Stomach smooth muscle (tissue), 2 donors: Measurements from ENCODE around the gene ATXN1.
"Not testable (repeated sequence)": the region's sequence is repeated elsewhere in the genome, so short reads cannot be mapped to it uniquely, and the experiment has no call there.

Source experiments
- H3K27ac ChIP-seq: one replicate; pipeline ENCODE4 v1.7.0; 2013; ENCODE audit warnings: mild to moderate bottlenecking, low read length, inconsistent platforms
- H3K27me3 ChIP-seq, 2 donors: one replicate each; pipeline ENCODE4 v1.7.0; 2013; ENCODE audit warnings: low read length in 2 of 2; ENCODE audit not compliant: insufficient read depth in 2 of 2, control insufficient read depth in 1 of 2
- H3K36me3 ChIP-seq, 2 donors: one replicate each; pipeline ENCODE4 v1.7.0; 2013; ENCODE audit warnings: low read length in 2 of 2; ENCODE audit not compliant: control insufficient read depth in 2 of 2, insufficient read depth in 2 of 2
- H3K4me1 ChIP-seq: one replicate; pipeline ENCODE4 v1.7.0; 2013; ENCODE audit warnings: low read length; ENCODE audit not compliant: control insufficient read depth, insufficient read depth
- H3K4me3 ChIP-seq, 2 donors: one replicate each; pipeline ENCODE4 v1.7.0; 2013; ENCODE audit warnings: low read length in 2 of 2
- H3K9ac ChIP-seq, 2 donors: one replicate each; pipeline ENCODE4 v1.7.0; 2013; ENCODE audit warnings: low read length in 2 of 2, mild to moderate bottlenecking in 1 of 2
- H3K9me3 ChIP-seq, 2 donors: one replicate each; pipeline ENCODE4 v1.7.0; 2013; ENCODE audit warnings: low read length in 2 of 2; ENCODE audit not compliant: control insufficient read depth in 2 of 2
- donor health status: healthy.
- donor health status: Pancreatic carcinoma.

Gene ATXN1

DNA sequence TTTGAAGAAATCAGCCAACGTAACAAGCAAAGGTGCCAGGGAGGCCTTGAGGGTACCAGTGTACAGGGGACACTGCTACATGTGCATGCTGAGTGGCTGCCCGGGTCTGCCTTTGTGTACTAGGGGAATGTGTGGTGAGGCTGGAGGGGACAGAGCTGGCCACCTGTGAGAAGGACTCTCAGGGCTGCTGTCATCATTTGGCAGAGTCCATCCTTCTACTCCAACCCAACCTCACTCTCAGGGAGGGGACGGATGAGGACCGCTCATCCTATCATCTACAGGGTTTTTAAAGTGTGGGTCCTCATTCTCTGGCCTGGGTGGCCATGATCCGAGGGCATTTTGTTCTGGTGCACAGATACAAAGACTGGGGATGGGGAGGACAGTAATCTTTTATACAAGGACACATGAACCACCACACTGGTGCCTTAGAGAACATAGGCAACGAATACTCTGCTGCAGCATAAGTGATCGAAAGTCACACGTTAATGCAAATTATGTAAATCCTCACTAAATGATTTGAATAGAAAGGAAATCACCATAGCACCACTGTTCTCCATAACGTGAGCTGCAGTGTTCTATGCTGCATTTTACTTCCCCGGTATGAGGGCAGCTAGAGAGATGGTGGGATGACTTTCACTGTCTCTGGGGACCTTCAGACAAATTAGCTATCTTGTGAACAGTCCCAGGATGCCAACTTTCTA, 341.5 kb downstream of the ATXN1 start:
- no peak overlapping the region for H3K4me3 ChIP-seq

DNA sequence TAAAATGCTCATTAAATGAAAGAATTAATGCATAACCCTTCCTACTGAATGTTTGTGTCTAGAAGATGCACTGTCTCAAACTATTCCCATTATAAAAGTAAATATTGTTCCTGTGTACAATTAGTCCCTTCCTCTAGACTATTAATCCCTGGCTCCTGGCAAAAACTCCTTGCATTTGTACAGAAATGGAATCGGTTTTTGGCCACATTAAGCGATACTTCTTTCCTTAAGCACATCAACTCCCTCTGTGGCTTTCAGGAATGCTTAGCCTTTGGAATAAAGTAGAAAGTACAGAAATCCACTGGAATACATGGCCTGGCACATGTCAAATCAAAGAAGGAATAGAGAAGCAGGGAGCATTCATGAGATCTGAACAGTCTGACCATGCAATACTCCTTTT, 343.1 kb downstream of the ATXN1 start:
- H3K4me1 ChIP-seq, result peaks cover 15% of the 10 kb centered on the region
- no peaks in the 10 kb centered on the region for H3K27me3 ChIP-seq
- no peaks in the 10 kb centered on the region for H3K9me3 ChIP-seq
- no peak overlapping the region for H3K4me3 ChIP-seq
- no peaks in the 10 kb centered on the region for H3K36me3 ChIP-seq
- H3K27ac ChIP-seq, result no peak overlapping the region
- H3K9ac ChIP-seq, result no peak overlapping the region

More for the DNA sequence above, 341.5 kb downstream of the ATXN1 start:
- Histone ChIP-seq H3K27me3 (no peaks in the 10 kb centered on the region), H3K27ac (no peak overlapping the region), H3K4me1 (peaks cover 13% of the 10 kb centered on the region), H3K36me3 (no peaks in the 10 kb centered on the region), H3K9ac (no peak overlapping the region), H3K9me3 (no peaks in the 10 kb centered on the region)

DNA sequence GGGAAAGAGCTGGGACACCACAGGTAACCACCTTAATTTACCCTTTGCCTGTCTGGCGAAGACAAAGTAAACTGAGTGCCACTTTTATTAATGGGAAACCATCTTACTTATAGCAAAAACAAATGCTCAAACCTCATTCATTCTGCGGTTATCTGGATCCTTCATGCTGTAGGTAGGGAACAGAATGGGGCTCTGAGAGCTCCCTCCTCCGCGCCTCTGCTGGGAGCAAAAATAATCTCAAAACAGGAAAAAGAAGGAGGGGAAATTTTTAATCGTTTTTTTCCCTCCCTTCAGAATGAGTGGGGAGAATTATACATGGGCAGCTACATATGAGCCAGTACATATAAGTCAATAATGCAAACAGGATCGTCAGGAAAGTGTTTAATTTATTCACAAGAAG, 345.6 kb downstream of the ATXN1 start:
- no peak overlapping the region for H3K27ac ChIP-seq
- no peaks in the 10 kb centered on the region for H3K9me3 ChIP-seq
- no peaks in the 10 kb centered on the region for H3K36me3 ChIP-seq
- H3K9ac ChIP-seq, result no peak overlapping the region
- peaks cover 10% of the 10 kb centered on the region for H3K4me1 ChIP-seq
- no peaks in the 10 kb centered on the region for H3K27me3 ChIP-seq
- H3K4me3 ChIP-seq, result no peak overlapping the region

DNA sequence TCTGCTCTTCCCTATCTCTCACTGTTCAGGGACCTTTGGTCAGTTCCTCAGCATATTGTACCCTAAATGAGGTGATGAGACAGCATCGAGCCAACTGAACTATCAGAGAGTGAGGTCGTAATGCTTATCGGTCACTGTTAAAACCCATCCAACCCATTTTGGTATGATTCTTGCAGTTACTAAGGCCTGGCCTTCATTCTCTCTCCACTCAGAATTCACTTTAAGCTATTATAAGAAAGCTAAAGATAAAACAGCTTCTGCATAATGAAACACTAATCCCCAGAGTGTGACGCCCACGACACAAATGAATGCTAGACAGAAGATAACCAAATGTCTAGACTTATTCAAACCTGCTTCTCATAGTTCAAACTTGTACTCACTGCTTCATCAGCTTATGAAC, 347.1 kb downstream of the ATXN1 start:
- Histone ChIP-seq H3K36me3 (no peaks in the 10 kb centered on the region), H3K4me1 (peaks cover 5% of the 10 kb centered on the region), H3K27me3 (no peaks in the 10 kb centered on the region), H3K9me3 (no peaks in the 10 kb centered on the region), H3K27ac (no peak overlapping the region), H3K4me3 (no peak overlapping the region), H3K9ac (no peak overlapping the region)

DNA sequence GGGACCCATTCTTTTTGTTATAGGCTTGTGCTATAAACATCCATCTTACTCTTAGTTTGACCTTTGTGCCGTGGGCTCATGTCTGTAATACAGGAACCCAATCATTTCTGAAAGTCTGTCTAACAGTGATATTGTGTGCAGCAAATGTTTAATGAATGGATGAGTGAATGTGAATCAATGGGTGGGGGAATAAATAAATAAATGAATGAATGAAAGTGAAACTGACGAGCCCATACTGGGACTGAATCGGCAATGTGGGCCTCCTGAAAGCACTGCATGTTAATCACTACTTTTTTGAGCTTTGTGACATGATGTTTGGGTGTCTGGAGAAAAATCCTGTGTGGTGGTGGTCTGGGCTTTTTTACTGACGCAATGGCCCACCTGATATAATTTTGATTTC, 347.9 kb downstream of the ATXN1 start:
- Histone ChIP-seq H3K27me3 (no peaks in the 10 kb centered on the region), H3K36me3 (no peaks in the 10 kb centered on the region), H3K9me3 (no peaks in the 10 kb centered on the region), H3K4me1 (peaks cover 5% of the 10 kb centered on the region), H3K27ac (no peak overlapping the region), H3K9ac (no peak overlapping the region), H3K4me3 (no peak overlapping the region)

DNA sequence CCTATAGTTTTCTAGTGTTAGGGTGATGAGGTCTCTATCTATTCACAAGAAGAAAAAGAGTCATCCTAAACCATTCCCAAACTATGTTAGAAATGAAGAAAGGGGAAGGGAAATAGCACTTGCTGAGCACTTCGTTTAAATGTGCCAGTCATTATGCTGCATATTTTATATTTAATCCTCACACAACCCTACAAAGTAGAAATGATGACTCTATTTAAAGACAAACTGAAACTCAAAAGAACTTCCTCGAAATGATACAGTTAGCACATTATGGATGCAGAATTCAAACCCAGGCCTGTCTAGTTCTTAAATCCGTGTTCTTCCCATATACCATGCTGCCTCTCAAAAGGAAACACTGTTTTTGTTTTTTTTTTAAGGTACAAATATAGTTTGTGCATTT, 348.3 kb downstream of the ATXN1 start:
- no peaks in the 10 kb centered on the region for H3K36me3 ChIP-seq
- no peak overlapping the region for H3K27ac ChIP-seq
- H3K4me1 ChIP-seq, result peaks cover 5% of the 10 kb centered on the region
- H3K4me3 ChIP-seq, result no peak overlapping the region
- no peaks in the 10 kb centered on the region for H3K9me3 ChIP-seq
- no peak overlapping the region for H3K9ac ChIP-seq
- no peaks in the 10 kb centered on the region for H3K27me3 ChIP-seq

DNA sequence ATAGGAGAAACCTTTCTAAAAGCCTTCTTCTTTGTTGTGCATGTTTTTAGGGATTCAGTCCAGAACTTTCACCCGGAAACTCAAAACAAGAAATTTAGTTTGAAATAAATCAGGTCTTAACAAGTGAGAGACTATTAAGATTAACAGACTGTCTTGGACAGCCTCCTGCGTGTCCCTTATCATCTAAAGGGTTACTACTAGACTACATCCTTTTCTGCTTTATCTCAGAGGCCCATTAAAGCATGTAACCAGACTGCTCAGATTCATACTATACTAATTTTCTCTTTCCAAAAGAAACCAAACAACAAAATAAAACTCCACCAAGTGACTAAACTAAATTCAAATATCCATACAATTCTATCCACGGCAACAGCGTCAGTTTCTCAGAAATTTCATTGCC, 349.1 kb downstream of the ATXN1 start:
- Histone ChIP-seq H3K4me1 (peaks cover 5% of the 10 kb centered on the region), H3K27ac (no peak overlapping the region), H3K4me3 (no peak overlapping the region), H3K9me3 (no peaks in the 10 kb centered on the region), H3K36me3 (peaks cover 0 to 2% of the 10 kb centered on the region in 2 donors), H3K27me3 (no peaks in the 10 kb centered on the region), H3K9ac (no peak overlapping the region)

DNA sequence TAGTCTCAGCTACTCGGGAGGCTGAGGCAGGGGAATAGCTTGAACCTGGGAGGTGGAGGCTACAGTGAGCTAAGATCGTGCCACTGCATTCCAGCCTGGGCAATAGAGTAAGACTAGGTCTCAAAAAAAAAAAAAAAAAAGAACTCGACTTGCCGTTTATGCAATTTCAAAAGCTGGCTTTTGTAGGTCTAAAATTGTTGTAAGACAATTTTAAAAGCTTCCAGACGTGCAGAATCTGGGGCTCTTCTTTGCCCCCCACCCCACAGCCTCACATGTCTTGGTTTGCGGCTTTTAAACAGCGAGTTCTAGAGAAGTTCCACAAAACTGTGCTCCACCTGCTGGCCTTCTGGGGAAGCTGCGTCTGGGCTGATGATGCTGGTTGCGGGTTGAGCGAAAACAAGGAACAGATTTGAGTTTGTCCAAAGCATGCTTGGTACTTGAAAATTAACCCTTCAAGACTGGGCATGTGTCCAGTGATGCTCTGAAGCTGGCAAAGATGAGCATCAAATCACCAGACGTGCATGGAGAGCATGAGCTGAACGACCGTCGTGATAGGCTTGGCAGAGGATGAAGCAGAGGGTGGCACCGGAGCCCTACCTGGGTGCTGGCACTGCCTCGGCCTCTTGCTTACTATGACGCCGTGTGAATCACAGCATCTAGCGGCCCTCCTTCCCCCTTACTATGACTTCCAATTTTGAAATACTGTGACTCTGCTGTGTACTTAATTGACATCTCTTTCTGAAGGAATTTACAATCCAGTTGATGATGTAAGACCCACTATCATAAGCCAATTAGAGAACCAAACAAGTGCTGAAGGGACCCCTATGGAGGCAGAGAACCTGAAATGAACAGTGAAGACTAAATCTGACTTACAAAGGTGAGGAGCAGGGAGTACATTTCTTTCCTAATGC, 351.5 kb downstream of the ATXN1 start:
- H3K27ac ChIP-seq, result no peak overlapping the region
- peaks cover 12% of the 10 kb centered on the region for H3K4me1 ChIP-seq
- H3K9ac ChIP-seq, result no peak overlapping the region
- no peaks in the 10 kb centered on the region for H3K27me3 ChIP-seq
- no peak overlapping the region for H3K4me3 ChIP-seq
- H3K9me3 ChIP-seq, result no peaks in the 10 kb centered on the region
- peaks cover 0 to 2% of the 10 kb centered on the region in 2 donors for H3K36me3 ChIP-seq

DNA sequence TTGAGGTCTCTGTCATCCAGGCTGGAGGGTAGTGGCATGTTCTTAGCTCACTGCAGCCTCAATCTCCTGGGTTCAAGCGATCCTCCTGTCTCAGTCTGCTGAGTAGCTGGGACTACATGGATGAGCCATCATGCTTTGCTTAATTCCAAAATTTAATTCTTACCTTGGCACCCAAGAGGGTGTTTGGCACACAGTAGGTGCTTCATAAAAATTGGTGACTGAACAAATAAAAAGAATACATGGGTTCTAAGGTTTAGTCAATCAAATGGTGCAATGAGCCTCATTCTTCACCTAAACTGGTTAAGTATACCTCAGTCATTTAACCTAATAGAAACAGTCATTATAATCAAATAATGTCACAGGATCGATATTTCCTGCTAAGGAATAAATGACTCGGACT, 352.5 kb downstream of the ATXN1 start:
- H3K4me3 ChIP-seq, result no peak overlapping the region
- H3K27me3 ChIP-seq, result no peaks in the 10 kb centered on the region
- H3K4me1 ChIP-seq, result peaks cover 19% of the 10 kb centered on the region
- no peak overlapping the region for H3K9ac ChIP-seq
- H3K27ac ChIP-seq, result no peak overlapping the region
- no peaks in the 10 kb centered on the region for H3K9me3 ChIP-seq
- peaks cover 0 to 2% of the 10 kb centered on the region in 2 donors for H3K36me3 ChIP-seq

DNA sequence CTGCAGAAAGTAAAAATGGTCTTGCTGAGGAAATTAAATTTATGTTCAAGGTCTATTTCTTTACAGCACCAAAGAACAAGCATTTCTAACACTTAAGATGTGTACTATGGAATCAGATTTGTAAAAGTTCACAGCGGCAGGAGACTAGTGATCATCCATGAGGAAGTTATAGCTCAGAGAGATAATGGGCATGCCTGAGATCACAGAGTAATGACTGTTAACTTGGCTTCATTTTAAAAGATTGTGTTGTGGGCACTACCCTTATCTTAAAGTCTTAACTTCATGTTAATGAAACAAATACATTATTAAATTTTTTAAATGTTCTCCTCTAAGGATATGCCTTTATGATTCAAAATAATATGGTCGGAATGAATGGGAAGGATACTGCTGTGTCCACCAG, 354.3 kb downstream of the ATXN1 start:
- Histone ChIP-seq H3K27me3 (no peaks in the 10 kb centered on the region), H3K9ac (no peak overlapping the region), H3K36me3 (peaks cover 0 to 2% of the 10 kb centered on the region in 2 donors), H3K4me1 (peaks cover 23% of the 10 kb centered on the region), H3K27ac (no peak overlapping the region), H3K9me3 (no peaks in the 10 kb centered on the region), H3K4me3 (no peak overlapping the region)

DNA sequence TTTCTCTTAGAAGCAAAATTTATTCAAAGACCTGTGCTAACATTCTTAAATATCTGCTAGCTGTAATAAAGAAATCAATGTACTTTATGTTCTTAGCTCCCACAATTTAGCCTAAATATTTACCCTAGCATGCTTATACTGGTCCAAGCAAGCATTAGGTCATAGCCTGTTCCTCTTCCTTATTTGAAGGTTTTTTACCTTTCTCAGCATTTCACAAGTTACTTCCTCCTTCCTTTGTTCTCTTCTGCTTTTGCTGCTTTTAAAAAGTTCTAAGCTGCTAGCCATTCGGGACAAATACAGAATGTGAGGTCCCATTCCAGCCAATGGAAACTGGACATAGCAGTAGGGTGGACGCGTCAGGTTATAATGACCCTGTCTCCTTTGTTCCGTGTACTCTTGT, 354.7 kb downstream of the ATXN1 start:
- H3K27ac ChIP-seq, H3K27me3 ChIP-seq, H3K9ac ChIP-seq, H3K4me3 ChIP-seq, H3K36me3 ChIP-seq, H3K9me3 ChIP-seq: not testable (repeated sequence)
- H3K4me1 ChIP-seq, result peaks cover 23% of the 10 kb centered on the region
